HepG2 (cell line): ENCODE measurements around the gene PRKAR2B. TPM values are rescaled to one million over a fixed set of nuclear protein-coding genes. Genes with fewer than 3 reads are reported as not detected.

ENCODE experiments used
- ATAC-seq: fragments of 200-7000 bp; cut with Tn5 transposase; 3 replicates; pipeline ENCODE4 v1.9.1; 2020; ENCODE audit warnings: mild to moderate bottlenecking, moderate library complexity
- BruUV-seq: library from RNA; stranded (reverse); fragments of 400-500 nt; replicated peaks from 2 replicates; lab custom pipeline; 2021; lab: Mats Ljungman, UMichigan
- CTCF ChIA-PET: fragments of 300-600 bp; formaldehyde crosslinking; extraction: SDS; loops from one replicate; lab custom pipeline; 2021; ENCODE audit warnings: low total read pairs, inconsistent platforms, low intra/inter-chr PET ratio; lab: Yijun Ruan, JAX
- POLR2A ChIA-PET: fragments of 350-600 bp; sonication (Branson Sonifier 250); formaldehyde crosslinking; loops from one replicate; lab custom pipeline; 2020; ENCODE audit warnings: antibody characterized with exemption, inconsistent platforms; lab: Yijun Ruan, JAX
- DNase-seq: peaks from one replicate; pipeline ENCODE4 v3.0.0-alpha.2; 2015; ENCODE audit warnings: low spot score
- FAIRE-seq: peaks from 3 replicates; lab custom pipeline; 2011; peaks lifted over from hg19 to GRCh38; lab: Jason Lieb, UNC
- H2AFZ ChIP-seq: one replicate; pipeline ENCODE4 v1.6.1; 2011; ENCODE audit warnings: low read length, inconsistent platforms
- H3K27ac ChIP-seq: fragments of 300-600 bp; 3 replicates; pipeline ENCODE4 v1.8.0; 2011; ENCODE audit warnings: mixed run types, mild to moderate bottlenecking, mixed read lengths, low read length, inconsistent platforms; ENCODE audit not compliant: insufficient read depth; ENCODE audit errors: extremely low read length
- H3K27me3 ChIP-seq, 2 experiments: fragments of 200-600 bp in 1 of 2; 2 replicates in 1 of 2; 3 replicates in 1 of 2; pipeline versions ENCODE4 v1.6.0 to v1.8.0; 2011; ENCODE audit warnings: low read length in 2 of 2, mild to moderate bottlenecking in 2 of 2, moderate library complexity in 2 of 2, inconsistent platforms in 1 of 2; ENCODE audit not compliant: insufficient read depth in 2 of 2, control insufficient read depth in 1 of 2
- H3K36me3 ChIP-seq, 2 experiments: fragments of 200-600 bp in 1 of 2; replicated peaks in 1 of 2; 2 replicates in 1 of 2; 3 replicates in 1 of 2; pipeline versions ENCODE4 v1.5.1 to v1.8.0; 2011; ENCODE audit warnings: low read length in 2 of 2, inconsistent platforms in 1 of 2; ENCODE audit not compliant: insufficient read depth in 2 of 2, control insufficient read depth in 1 of 2
- H3K4me1 ChIP-seq: 2 replicates; pipeline ENCODE4 v1.5.1; 2012; ENCODE audit warnings: low read length, inconsistent platforms; ENCODE audit not compliant: insufficient read depth
- H3K4me2 ChIP-seq: 2 replicates; pipeline ENCODE4 v1.6.0; 2011; ENCODE audit warnings: low read depth, low read length, inconsistent platforms
- H3K4me3 ChIP-seq, 3 experiments: fragments of 200-600 bp in 1 of 3; sonication (generic), shearing (Covaris generic) in 1 of 3; replicated peaks in 1 of 3; 2 replicates each; pipeline ENCODE4 v1.5.1; 2011 to 2016; ENCODE audit warnings: low read length in 3 of 3, inconsistent platforms in 2 of 3, low read depth in 2 of 3, mild to moderate bottlenecking in 2 of 3, control low read depth in 1 of 3, mixed read lengths in 1 of 3; ENCODE audit not compliant: insufficient read depth in 1 of 3
- H3K79me2 ChIP-seq: one replicate; pipeline ENCODE4 v1.6.1; 2011; ENCODE audit warnings: low read length, inconsistent platforms; ENCODE audit not compliant: insufficient read depth
- H3K9ac ChIP-seq: 2 replicates; pipeline ENCODE4 v1.6.0; 2011; ENCODE audit warnings: mild to moderate bottlenecking, low read depth, low read length, inconsistent platforms; ENCODE audit not compliant: insufficient read depth
- H3K9me3 ChIP-seq: 2 replicates; pipeline ENCODE4 v1.5.1; 2012; ENCODE audit warnings: mild to moderate bottlenecking, low read length
- H4K20me1 ChIP-seq: 2 replicates; pipeline ENCODE4 v1.6.0; 2011; ENCODE audit warnings: inconsistent platforms, mild to moderate bottlenecking, low read length, moderate library complexity; ENCODE audit not compliant: insufficient read depth
- ADNP ChIP-seq: sonication (generic); formaldehyde crosslinking; IDR thresholded peaks from 2 replicates; pipeline ENCODE4 v1.4.0; 2020; ENCODE audit warnings: missing genetic modification reagents
- MAF1 ChIP-seq: sonication (generic); formaldehyde crosslinking; IDR thresholded peaks from 2 replicates; pipeline ENCODE4 v1.5.0; 2020; ENCODE audit warnings: missing genetic modification reagents, borderline replicate concordance
- MXD4 ChIP-seq: IDR thresholded peaks from 2 replicates; pipeline ENCODE4 v1.6.1; 2016; ENCODE audit warnings: mild to moderate bottlenecking, missing biosample characterization, missing genetic modification reagents
- MXI1 ChIP-seq: IDR thresholded peaks from 3 replicates; pipeline ENCODE4 v1.6.1; 2012; ENCODE audit warnings: low read depth, low read length, inconsistent platforms, borderline replicate concordance
- NONO ChIP-seq, 2 experiments: fragments of 450-650 bp in 1 of 2; sonication (generic) in 1 of 2; formaldehyde crosslinking in 1 of 2; IDR thresholded peaks in 1 of 2; conservative IDR thresholded peaks in 1 of 2; 2 replicates each; pipeline versions ENCODE4 v1.6.1 to v1.8.0; 2017 to 2022; ENCODE audit warnings: mild to moderate bottlenecking in 1 of 2, missing genetic modification reagents in 1 of 2, moderate library complexity in 1 of 2
- PAWR ChIP-seq: sonication (generic); formaldehyde crosslinking; IDR thresholded peaks from 2 replicates; pipeline ENCODE4 v1.4.0; 2020; ENCODE audit warnings: missing genetic modification reagents, mild to moderate bottlenecking, borderline replicate concordance
- PLRG1 ChIP-seq: fragments of 450-650 bp; conservative IDR thresholded peaks from 2 replicates; pipeline ENCODE4 v1.6.1; 2016
- RBFOX2 ChIP-seq: fragments of 200-400 bp; formaldehyde crosslinking; IDR thresholded peaks from 2 replicates; pipeline ENCODE4 v1.6.1; 2017; ENCODE audit warnings: low read depth, mild to moderate bottlenecking, low read length
- TBX3 ChIP-seq: fragments of 450-650 bp; IDR thresholded peaks from 2 replicates; pipeline ENCODE4 v1.6.1; 2017; ENCODE audit warnings: antibody characterized with exemption, mild to moderate bottlenecking, inconsistent platforms, borderline replicate concordance
- ZBTB42 ChIP-seq: sonication (generic); formaldehyde crosslinking; IDR thresholded peaks from 2 replicates; pipeline ENCODE4 v1.5.0; 2020; ENCODE audit warnings: mild to moderate bottlenecking, missing genetic modification reagents
- ZNF292 ChIP-seq: sonication (generic); formaldehyde crosslinking; IDR thresholded peaks from 2 replicates; pipeline ENCODE4 v1.8.1; 2022; ENCODE audit warnings: mild to moderate bottlenecking, low read depth, missing genetic modification reagents, borderline replicate concordance
- ZNF317 ChIP-seq: sonication (generic); formaldehyde crosslinking; IDR thresholded peaks from 2 replicates; pipeline ENCODE4 v1.5.0; 2020; ENCODE audit warnings: mild to moderate bottlenecking, missing genetic modification reagents
- WGBS: methylation state at CpG from one replicate; pipeline ENCODE4 v1.1.6; 2017; ENCODE audit warnings: low lambda C conversion rate; 5-methylcytosine and 5-hydroxymethylcytosine counted together
- in situ Hi-C: cut with HindIII; loops from 2 replicates; pipeline ENCODE4 v1.10.0; 2017; ENCODE audit warnings: low pct_unique_long_range_greater_than_20kb; ENCODE audit not compliant: extremely low pct_ligation_motif_present
- intact Hi-C: fragments of 100-400 bp; cut with micrococcal nuclease; formaldehyde crosslinking; loops from one replicate; pipeline ENCODE4 v1.10.0; 2022; ENCODE audit not compliant: unreplicated experiment
- polyA plus RNA-seq, 8 experiments: library from polyadenylated mRNA; depleted of rRNA in 3 of 8; stranded (reverse) in 7 of 8; unstranded in 1 of 8; fragments of >200 nt; fragmentation: Illumina TruSeq in 4 of 8; extraction: Trizol in 4 of 8; gene quantifications; 2 replicates each; pipeline versions ENCODE4 v1.2.1 to v1.2.3, GENCODE V29; 2011 to 2016; ENCODE audit warnings: low read depth in 4 of 8, missing spikeins in 1 of 8, mixed read lengths in 1 of 8; ENCODE audit not compliant: insufficient read depth in 1 of 8
- total RNA-seq, 5 experiments: library from RNA; depleted of rRNA; stranded (reverse); fragments of >200 nt; fragmentation: Illumina TruSeq; extraction: Trizol; gene quantifications; 2 replicates each; pipeline ENCODE4 v1.2.3, GENCODE V29; 2016; ENCODE audit warnings: low read depth in 1 of 5
- TF ChIP-seq, protein P1 (sequence below): sonication (generic); formaldehyde crosslinking; IDR thresholded peaks from 2 replicates; pipeline ENCODE4 v1.4.0; 2020; ENCODE audit warnings: missing genetic modification reagents
- TF ChIP-seq, protein P2 (sequence below): sonication (generic); formaldehyde crosslinking; IDR thresholded peaks from 2 replicates; pipeline ENCODE4 v1.4.0; 2020; ENCODE audit warnings: missing genetic modification reagents, borderline replicate concordance

Gene PRKAR2B
- total and polyA plus RNA-seq, 2 of the 13 experiments (the other 11 are each of a cell fraction or from before 2014, with no cell fraction given): not detected

DNA sequence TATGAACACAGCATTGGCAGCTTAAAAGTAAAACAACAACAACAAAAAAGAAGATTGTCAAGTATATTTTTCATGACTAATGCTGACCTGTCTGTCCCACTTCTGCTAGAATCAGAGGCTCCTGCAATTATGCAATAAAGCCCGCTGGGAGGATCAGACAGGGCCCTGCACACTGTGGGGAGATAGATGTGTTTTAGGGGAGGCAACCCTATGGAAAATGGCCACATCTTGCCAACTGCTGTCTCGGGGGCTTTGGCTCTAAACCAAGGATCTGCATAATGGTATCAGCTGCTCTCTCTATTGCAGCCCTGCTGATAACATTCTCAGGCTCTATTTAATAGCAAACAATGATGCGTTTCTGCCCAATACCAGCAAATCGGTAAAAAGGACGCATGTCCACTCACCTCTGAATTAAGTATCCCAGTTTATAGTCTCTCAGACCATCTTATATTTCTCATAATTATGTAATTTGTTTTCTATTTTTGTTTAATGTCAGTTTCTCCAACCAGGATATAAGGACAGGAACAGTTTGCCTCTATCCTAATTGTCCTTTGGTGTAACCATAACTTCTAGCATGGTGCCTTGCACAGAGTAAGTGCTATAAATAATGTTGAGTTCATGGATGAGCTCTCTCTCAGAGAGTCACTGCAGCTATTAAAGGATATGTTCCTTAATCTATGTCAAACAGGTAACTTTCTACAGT is 15.3 kb upstream of the PRKAR2B start:
- TF ChIP-seq, protein P1, sequence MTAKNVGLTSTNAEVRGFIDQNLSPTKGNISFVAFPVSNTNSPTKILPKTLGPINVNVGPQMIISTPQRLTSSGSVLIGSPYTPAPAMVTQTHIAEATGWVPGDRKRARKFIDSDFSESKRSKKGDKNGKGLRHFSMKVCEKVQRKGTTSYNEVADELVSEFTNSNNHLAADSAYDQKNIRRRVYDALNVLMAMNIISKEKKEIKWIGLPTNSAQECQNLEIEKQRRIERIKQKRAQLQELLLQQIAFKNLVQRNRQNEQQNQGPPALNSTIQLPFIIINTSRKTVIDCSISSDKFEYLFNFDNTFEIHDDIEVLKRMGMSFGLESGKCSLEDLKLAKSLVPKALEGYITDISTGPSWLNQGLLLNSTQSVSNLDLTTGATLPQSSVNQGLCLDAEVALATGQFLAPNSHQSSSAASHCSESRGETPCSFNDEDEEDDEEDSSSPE (CRISPR knock-in tag): no peak
- no peak for TF ChIP-seq MAF1 (CRISPR knock-in tag)
- TF ChIP-seq TBX3: no peak
- no peak for TF ChIP-seq ZNF317 (CRISPR knock-in tag)
- no peak for TF ChIP-seq PAWR (CRISPR knock-in tag)
- no peak for TF ChIP-seq ZNF292 (CRISPR knock-in tag)
- no peak for TF ChIP-seq RBFOX2
- no peak for TF ChIP-seq NONO (IDR thresholded peaks at IDR 0.05)
- no peak for TF ChIP-seq NONO (CRISPR knock-in tag; conservative IDR thresholded peaks at IDR 0.05)
- no peak for TF ChIP-seq PLRG1
- no peak for TF ChIP-seq MXI1
- no peak for TF ChIP-seq ADNP (CRISPR knock-in tag)
- no peak for TF ChIP-seq ZBTB42 (CRISPR knock-in tag)
- TF ChIP-seq, protein P2, sequence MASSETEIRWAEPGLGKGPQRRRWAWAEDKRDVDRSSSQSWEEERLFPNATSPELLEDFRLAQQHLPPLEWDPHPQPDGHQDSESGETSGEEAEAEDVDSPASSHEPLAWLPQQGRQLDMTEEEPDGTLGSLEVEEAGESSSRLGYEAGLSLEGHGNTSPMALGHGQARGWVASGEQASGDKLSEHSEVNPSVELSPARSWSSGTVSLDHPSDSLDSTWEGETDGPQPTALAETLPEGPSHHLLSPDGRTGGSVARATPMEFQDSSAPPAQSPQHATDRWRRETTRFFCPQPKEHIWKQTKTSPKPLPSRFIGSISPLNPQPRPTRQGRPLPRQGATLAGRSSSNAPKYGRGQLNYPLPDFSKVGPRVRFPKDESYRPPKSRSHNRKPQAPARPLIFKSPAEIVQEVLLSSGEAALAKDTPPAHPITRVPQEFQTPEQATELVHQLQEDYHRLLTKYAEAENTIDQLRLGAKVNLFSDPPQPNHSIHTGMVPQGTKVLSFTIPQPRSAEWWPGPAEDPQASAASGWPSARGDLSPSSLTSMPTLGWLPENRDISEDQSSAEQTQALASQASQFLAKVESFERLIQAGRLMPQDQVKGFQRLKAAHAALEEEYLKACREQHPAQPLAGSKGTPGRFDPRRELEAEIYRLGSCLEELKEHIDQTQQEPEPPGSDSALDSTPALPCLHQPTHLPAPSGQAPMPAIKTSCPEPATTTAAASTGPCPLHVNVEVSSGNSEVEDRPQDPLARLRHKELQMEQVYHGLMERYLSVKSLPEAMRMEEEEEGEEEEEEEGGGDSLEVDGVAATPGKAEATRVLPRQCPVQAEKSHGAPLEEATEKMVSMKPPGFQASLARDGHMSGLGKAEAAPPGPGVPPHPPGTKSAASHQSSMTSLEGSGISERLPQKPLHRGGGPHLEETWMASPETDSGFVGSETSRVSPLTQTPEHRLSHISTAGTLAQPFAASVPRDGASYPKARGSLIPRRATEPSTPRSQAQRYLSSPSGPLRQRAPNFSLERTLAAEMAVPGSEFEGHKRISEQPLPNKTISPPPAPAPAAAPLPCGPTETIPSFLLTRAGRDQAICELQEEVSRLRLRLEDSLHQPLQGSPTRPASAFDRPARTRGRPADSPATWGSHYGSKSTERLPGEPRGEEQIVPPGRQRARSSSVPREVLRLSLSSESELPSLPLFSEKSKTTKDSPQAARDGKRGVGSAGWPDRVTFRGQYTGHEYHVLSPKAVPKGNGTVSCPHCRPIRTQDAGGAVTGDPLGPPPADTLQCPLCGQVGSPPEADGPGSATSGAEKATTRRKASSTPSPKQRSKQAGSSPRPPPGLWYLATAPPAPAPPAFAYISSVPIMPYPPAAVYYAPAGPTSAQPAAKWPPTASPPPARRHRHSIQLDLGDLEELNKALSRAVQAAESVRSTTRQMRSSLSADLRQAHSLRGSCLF (CRISPR knock-in tag): no peak
- no peak for TF ChIP-seq MXD4 (CRISPR knock-in tag)
- Histone ChIP-seq H3K36me3 (no peaks in the 10 kb centered on the region), H3K79me2 (no peaks in the 10 kb centered on the region), H3K4me1 (no peaks in the 10 kb centered on the region), H2AFZ (no peak overlapping the region), H3K27me3 (0 out of 5 replicates have a peak, but pooled peaks cover 0 to 4% of the 10 kb centered on the region in 2 experiments), H3K9me3 (no peaks in the 10 kb centered on the region), H3K27ac (no peak overlapping the region), H3K9ac (no peak overlapping the region), H3K4me3 (no peak overlapping the region), H3K4me2 (no peak overlapping the region), H4K20me1 (no peaks in the 10 kb centered on the region)
- POLR2A ChIA-PET: no interaction called here
- FAIRE-seq (no peak), DNase-seq (no peak), ATAC-seq (no peak)
- in situ Hi-C loops: no loop called here
- CTCF ChIA-PET: no interaction called here
- WGBS: 20% methylated on average over 5 of the region's 5 CpGs
- BruUV-seq: no TSS peak
- intact Hi-C loops: no loop called here
